B cell (primary cell): ENCODE results near the gene WBP2. TPM values are rescaled to one million over a fixed set of nuclear protein-coding genes. Genes with fewer than 3 reads are reported as not detected.

Experiments used
- ATAC-seq: fragments of 200-7000 bp; cut with Tn5 transposase; one replicate; pipeline ENCODE4 v1.10.0; 2021; ENCODE audit warnings: low read depth, mild to moderate bottlenecking, moderate number of reproducible peaks, moderate library complexity
- CTCF ChIA-PET: fragments of 350-600 bp; sonication (Branson Sonifier 250); formaldehyde crosslinking; loops from one replicate; lab custom pipeline; 2021; ENCODE audit warnings: antibody characterized with exemption, inconsistent platforms; lab: Charles Lee
- POLR2A ChIA-PET: fragments of 350-600 bp; sonication (Branson Sonifier 250); formaldehyde crosslinking; loops from one replicate; lab custom pipeline; 2021; ENCODE audit warnings: antibody characterized with exemption; lab: Charles Lee
- DNase-seq: peaks from one replicate; pipeline ENCODE4 v3.0.0; 2013
- H2AFZ ChIP-seq: 2 replicates; pipeline ENCODE4 v1.6.1; 2012; ENCODE audit warnings: mild to moderate bottlenecking, low read depth, low read length; ENCODE audit not compliant: insufficient read depth, poor library complexity, severe bottlenecking
- H3K27ac ChIP-seq, 2 donors: 1 replicate in 1 of 2; 2 replicates in 1 of 2; pipeline ENCODE4 v1.5.1; 2012 to 2013; ENCODE audit warnings: low read length in 2 of 2, mild to moderate bottlenecking in 2 of 2, moderate library complexity in 1 of 2
- H3K27me3 ChIP-seq, 4 experiments: fragments of 200-600 bp in 1 of 4; sonication (generic) in 1 of 4; replicated peaks in 1 of 4; 1 replicate in 2 of 4; 2 replicates in 2 of 4; pipeline versions ENCODE4 v1.6.1 to v1.7.0; 2013 to 2016; ENCODE audit warnings: low read length in 3 of 4, mild to moderate bottlenecking in 2 of 4, mixed read lengths in 1 of 4, moderate library complexity in 1 of 4; ENCODE audit not compliant: insufficient read depth in 4 of 4, control insufficient read depth in 3 of 4; ENCODE audit errors: control extremely low read depth in 1 of 4
- H3K36me3 ChIP-seq, 2 experiments: replicated peaks in 1 of 2; 1 replicate in 1 of 2; 2 replicates in 1 of 2; pipeline versions ENCODE4 v1.6.1 to v1.7.1; 2013; ENCODE audit warnings: low read length in 1 of 2; ENCODE audit not compliant: insufficient read depth in 2 of 2, control insufficient read depth in 1 of 2; ENCODE audit errors: control extremely low read depth in 1 of 2, extremely low read depth in 1 of 2
- H3K4me1 ChIP-seq, 2 donors: fragments of 200-600 bp in 1 of 2; sonication (generic) in 1 of 2; 1 replicate in 1 of 2; 2 replicates in 1 of 2; pipeline versions ENCODE4 v1.5.1 to v1.6.1; 2013 to 2017; ENCODE audit warnings: low read length in 2 of 2; ENCODE audit not compliant: control insufficient read depth in 2 of 2, insufficient read depth in 2 of 2
- H3K4me2 ChIP-seq: replicated peaks from 2 replicates; pipeline ENCODE3; 2012; ENCODE audit warnings: mild to moderate bottlenecking, low read depth, low read length; ENCODE audit not compliant: poor library complexity, severe bottlenecking
- H3K4me3 ChIP-seq, 5 experiments: fragments of 200-600 bp in 1 of 5; sonication (generic) in 1 of 5; 1 replicate in 3 of 5; 2 replicates in 2 of 5; pipeline versions ENCODE4 v1.5.1 to v1.7.0; 2011 to 2016; ENCODE audit warnings: low read length in 4 of 5, mild to moderate bottlenecking in 4 of 5, low read depth in 2 of 5, control low read depth in 1 of 5, moderate library complexity in 1 of 5; ENCODE audit not compliant: insufficient read depth in 1 of 5; ENCODE audit errors: control extremely low read depth in 1 of 5, extremely low read depth in 1 of 5
- H3K79me2 ChIP-seq: fragments of 200-600 bp; sonication (generic); one replicate; pipeline ENCODE4 v1.6.0; 2016; ENCODE audit warnings: low read length; ENCODE audit not compliant: control insufficient read depth, insufficient read depth
- H3K9ac ChIP-seq: fragments of 200-600 bp; sonication (generic); 2 replicates; pipeline ENCODE4 v1.6.1; 2017; ENCODE audit warnings: mild to moderate bottlenecking, low read length, moderate library complexity
- H3K9me3 ChIP-seq, 3 donors: one replicate each; pipeline versions ENCODE4 v1.6.1 to v1.7.1; 2013; ENCODE audit warnings: low read length in 2 of 3; ENCODE audit not compliant: control insufficient read depth in 2 of 3, insufficient read depth in 1 of 3; ENCODE audit errors: control extremely low read depth in 1 of 3
- H4K20me1 ChIP-seq: 2 replicates; pipeline ENCODE4 v1.6.0; 2012; ENCODE audit warnings: mild to moderate bottlenecking, low read length; ENCODE audit not compliant: insufficient read depth, control insufficient read depth, poor library complexity, severe bottlenecking
- H3K27ac Mint-ChIP-seq: one replicate; pipeline ENCODE4 v1.8.0; 2021; ENCODE audit warnings: mixed read lengths
- H3K27me3 Mint-ChIP-seq: one replicate; pipeline ENCODE4 v1.8.0; 2021; ENCODE audit warnings: mixed read lengths
- H3K4me1 Mint-ChIP-seq: one replicate; pipeline ENCODE4 v1.8.0; 2021; ENCODE audit warnings: mixed read lengths
- H3K4me3 Mint-ChIP-seq: one replicate; pipeline ENCODE4 v1.8.0; 2021; ENCODE audit warnings: mixed read lengths
- H3K9me3 Mint-ChIP-seq: one replicate; pipeline ENCODE4 v1.8.0; 2022; ENCODE audit warnings: mixed read lengths; ENCODE audit not compliant: insufficient read depth
- CTCF ChIP-seq: fragments of 200-600 bp; IDR thresholded peaks from one replicate; pipeline ENCODE4 v1.8.0; 2022; ENCODE audit warnings: antibody characterized with exemption, mild to moderate bottlenecking
- EZH2 ChIP-seq: IDR thresholded peaks from 2 replicates; pipeline ENCODE4 v1.6.1; 2012; ENCODE audit warnings: borderline replicate concordance, low read depth, mild to moderate bottlenecking, moderate library complexity, low read length; ENCODE audit not compliant: insufficient read depth, poor library complexity, severe bottlenecking
- WGBS: methylation state at CpG from one replicate; pipeline ENCODE4 v1.1.5; 2013; ENCODE audit warnings: missing lambda C conversion rate; ENCODE audit not compliant: insufficient coverage; 5-methylcytosine and 5-hydroxymethylcytosine counted together
- intact Hi-C: fragments of 100-400 bp; cut with micrococcal nuclease; formaldehyde crosslinking; loops from one replicate; pipeline ENCODE4 v1.10.0; 2022
- polyA plus RNA-seq: library from polyadenylated mRNA; depleted of rRNA; stranded (reverse); fragments of >200 nt; gene quantifications from 2 replicates; pipeline ENCODE4 v1.2.3, GENCODE V29; 2012
- total RNA-seq, 2 donors: library from RNA; stranded (reverse); fragments of 120-200 nt in 1 of 2; gene quantifications; 1 replicate in 1 of 2; 2 replicates in 1 of 2; pipeline versions ENCODE4 v1.2.3 to v1.2.4, GENCODE V29; 2013 to 2022

The WBP2 gene
- total and polyA plus RNA-seq, 2 donors (not counting 1 experiment from before 2014, with no cell fraction given): 88.6 to 140 TPM

- 100% methylated on average over 3 of the region's 3 CpGs for WGBS
- Histone ChIP-seq H3K4me3 (no peak overlapping the region), H3K4me2 (no peak overlapping the region), H3K4me1 (no peaks in the 10 kb centered on the region), H3K9me3 (no peaks in the 10 kb centered on the region), H2AFZ (no peak overlapping the region), H3K36me3 (peaks cover 0 to 76% of the 10 kb centered on the region in 2 experiments), H4K20me1 (no peaks in the 10 kb centered on the region), H3K9ac (no peak overlapping the region), H3K79me2 (no peaks in the 10 kb centered on the region), H3K27me3 (no peaks in the 10 kb centered on the region), H3K27ac (no peak overlapping the region)
- Mint-ChIP-seq H3K4me3 (no peak overlapping the region), H3K9me3 (no peaks in the 10 kb centered on the region), H3K27ac (no peak overlapping the region), H3K27me3 (no peaks in the 10 kb centered on the region), H3K4me1 (no peaks in the 10 kb centered on the region)
- DNase-seq (no peak), ATAC-seq (no peak)
- ChIA-PET POLR2A (interaction anchor here (0.6 to 0.9 kb wide), 2 partner anchors 16 to 19 kb away, joined by 3 to 4 read pairs; no protein-coding TSS in a partner anchor), CTCF (interaction anchor here (1.4 to 4.5 kb wide), 2 partner anchors 14 to 64 kb away, joined by 4 to 12 read pairs; no protein-coding TSS in a partner anchor)
- intact Hi-C loops: no loop called here
- TF ChIP-seq CTCF: no peak
- no peak for TF ChIP-seq EZH2
Measured at GRCh38 chr17:75815399-75815798, 39.7 kb downstream of the WBP2 start.

GRCh38 chr17:75814900-75815373 is 40.2 kb downstream of the WBP2 start:
- Histone ChIP-seq H3K27ac (no peak overlapping the region), H3K27me3 (no peaks in the 10 kb centered on the region), H3K4me2 (no peak overlapping the region), H3K9me3 (no peaks in the 10 kb centered on the region), H3K36me3 (peaks cover 0 to 76% of the 10 kb centered on the region in 2 experiments), H3K4me1 (no peaks in the 10 kb centered on the region), H2AFZ (no peak overlapping the region), H4K20me1 (no peaks in the 10 kb centered on the region), H3K9ac (no peak overlapping the region), H3K4me3 (no peak overlapping the region), H3K79me2 (no peaks in the 10 kb centered on the region)
- ATAC-seq (no peak), DNase-seq (no peak)
- H3K4me1 Mint-ChIP-seq: no peaks in the 10 kb centered on the region
- ChIA-PET POLR2A (interaction anchor here (0.6 to 0.9 kb wide), 2 partner anchors 16 to 19 kb away, joined by 3 to 4 read pairs; no protein-coding TSS in a partner anchor), CTCF (interaction anchor here (1.4 to 4.5 kb wide), 3 partner anchors 12 to 63 kb away, joined by 3 to 12 read pairs (median 4); no protein-coding TSS in a partner anchor)
- no peak for TF ChIP-seq EZH2
- no peak for TF ChIP-seq CTCF
- WGBS: 96% methylated on average over 13 of the region's 13 CpGs
- H3K4me3 Mint-ChIP-seq: no peak overlapping the region
- H3K27me3 Mint-ChIP-seq: no peaks in the 10 kb centered on the region
- H3K9me3 Mint-ChIP-seq: no peaks in the 10 kb centered on the region
- H3K27ac Mint-ChIP-seq: no peak overlapping the region
- intact Hi-C loops: no loop called here
